DND-41 (cell line): ENCODE results near the gene GRAP2.

Source experiments
- EZH2 ChIP-seq: IDR thresholded peaks from 3 replicates; pipeline ENCODE4 v1.6.1; 2012; ENCODE audit warnings: borderline replicate concordance, low read depth, mild to moderate bottlenecking, moderate library complexity, low read length, inconsistent platforms; ENCODE audit not compliant: severe bottlenecking
- TF ChIP-seq, protein P1 (sequence below): IDR thresholded peaks from 2 replicates; pipeline ENCODE4 v1.5.1; 2012; ENCODE audit warnings: borderline replicate concordance, low read length, moderate library complexity, mild to moderate bottlenecking; ENCODE audit not compliant: poor library complexity, severe bottlenecking; ENCODE audit errors: extremely low read depth

DNA sequence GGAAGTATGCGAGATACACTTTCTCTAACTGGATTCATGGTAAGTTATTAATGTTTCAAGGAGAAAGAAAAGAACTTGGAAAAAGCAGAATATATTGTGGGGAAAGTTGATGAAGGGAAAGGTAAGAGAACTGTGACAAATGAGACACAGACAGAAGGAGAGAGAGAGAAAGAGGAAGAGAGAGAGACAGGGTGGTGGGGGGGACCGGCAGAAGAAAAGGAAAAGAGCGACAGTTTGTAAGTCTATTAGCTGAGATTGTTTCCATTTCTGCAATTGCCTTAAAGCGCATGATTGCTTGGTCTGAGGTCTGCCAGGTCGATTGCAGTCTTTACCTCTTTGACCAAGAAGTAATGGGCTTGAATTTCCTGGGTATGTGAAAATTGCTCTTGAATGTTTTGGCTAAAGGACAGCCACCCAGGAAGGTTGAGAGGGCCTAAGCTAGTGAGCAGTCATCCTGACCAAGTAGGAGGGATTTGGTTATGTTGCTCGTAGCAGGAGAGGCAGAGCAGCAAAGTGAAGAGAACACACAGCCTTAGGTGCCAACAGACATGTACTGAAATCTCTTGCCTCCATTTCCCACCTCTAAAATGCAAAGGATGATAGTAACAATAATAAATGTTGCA is 35.8 kb downstream of the GRAP2 start:
- TF ChIP-seq, protein P1, sequence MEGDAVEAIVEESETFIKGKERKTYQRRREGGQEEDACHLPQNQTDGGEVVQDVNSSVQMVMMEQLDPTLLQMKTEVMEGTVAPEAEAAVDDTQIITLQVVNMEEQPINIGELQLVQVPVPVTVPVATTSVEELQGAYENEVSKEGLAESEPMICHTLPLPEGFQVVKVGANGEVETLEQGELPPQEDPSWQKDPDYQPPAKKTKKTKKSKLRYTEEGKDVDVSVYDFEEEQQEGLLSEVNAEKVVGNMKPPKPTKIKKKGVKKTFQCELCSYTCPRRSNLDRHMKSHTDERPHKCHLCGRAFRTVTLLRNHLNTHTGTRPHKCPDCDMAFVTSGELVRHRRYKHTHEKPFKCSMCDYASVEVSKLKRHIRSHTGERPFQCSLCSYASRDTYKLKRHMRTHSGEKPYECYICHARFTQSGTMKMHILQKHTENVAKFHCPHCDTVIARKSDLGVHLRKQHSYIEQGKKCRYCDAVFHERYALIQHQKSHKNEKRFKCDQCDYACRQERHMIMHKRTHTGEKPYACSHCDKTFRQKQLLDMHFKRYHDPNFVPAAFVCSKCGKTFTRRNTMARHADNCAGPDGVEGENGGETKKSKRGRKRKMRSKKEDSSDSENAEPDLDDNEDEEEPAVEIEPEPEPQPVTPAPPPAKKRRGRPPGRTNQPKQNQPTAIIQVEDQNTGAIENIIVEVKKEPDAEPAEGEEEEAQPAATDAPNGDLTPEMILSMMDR: no peak
- TF ChIP-seq EZH2: no peak
